Umbilical cord (tissue), 2 donors: ENCODE measurements around the gene WDFY4. TPM values are rescaled to one million over a fixed set of nuclear protein-coding genes. Genes with fewer than 3 reads are reported as not detected.

Experiments
- DNase-seq: peaks from one replicate; pipeline ENCODE4 v3.0.0-alpha.2; 2015; ENCODE audit warnings: low spot score
- total RNA-seq: library from RNA; depleted of rRNA; stranded (reverse); fragments of >200 nt; gene quantifications from one replicate; pipeline ENCODE4 v1.2.3, GENCODE V29; 2014; ENCODE audit warnings: low replicate concordance; ENCODE audit not compliant: insufficient read depth

The WDFY4 gene
- total RNA-seq, 1 donor from 2014 or later: 4.6 TPM

DNA sequence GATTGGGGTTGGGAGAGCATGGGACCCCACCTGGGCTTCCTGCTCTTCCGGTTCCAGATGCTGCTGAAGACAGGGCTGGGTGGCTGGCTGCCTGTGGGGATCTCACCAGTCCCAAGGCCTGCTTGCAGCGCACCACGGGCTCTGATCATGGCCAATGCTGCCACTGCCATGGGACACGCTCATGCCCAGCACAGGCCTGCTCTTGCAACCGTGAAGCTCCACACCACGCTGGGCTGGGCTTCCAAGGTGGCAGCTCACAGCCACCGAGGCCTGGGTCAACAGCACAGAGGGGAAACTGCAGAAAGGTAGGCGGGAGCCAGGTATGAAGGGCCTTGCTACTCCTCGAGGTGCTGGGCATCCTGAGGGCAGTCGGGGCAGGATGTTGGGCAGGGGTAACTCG is 327.1 kb downstream of the WDFY4 start:
- DNase-seq: no peak

GRCh38 chr10:49012603-49013002 is 327.9 kb downstream of the WDFY4 start:
- DNase-seq: no peak

- DNase-seq: no peak
Measured at GRCh38 chr10:49015700-49016099, 331.0 kb downstream of the WDFY4 start.

DNA sequence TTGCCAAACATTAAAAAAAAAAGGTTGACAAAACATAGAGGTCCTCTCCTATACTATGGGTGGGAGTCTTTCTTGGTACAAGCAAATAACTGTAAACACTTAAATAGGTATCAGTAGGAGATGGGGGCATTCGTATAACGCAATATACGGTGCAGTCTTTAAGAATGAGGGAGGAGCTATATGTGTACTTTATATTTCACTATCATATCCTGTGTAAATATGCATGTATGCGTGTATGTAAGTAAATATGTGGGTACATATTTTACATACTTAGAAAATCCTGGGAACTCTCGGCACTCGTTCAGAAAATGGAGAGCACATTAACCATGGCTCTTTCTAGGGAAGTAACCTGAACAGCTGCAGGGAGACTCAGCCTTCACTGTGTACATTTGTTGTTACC is 337.0 kb downstream of the WDFY4 start:
- no peak for DNase-seq

GRCh38 chr10:49023071-49023470 is 338.4 kb downstream of the WDFY4 start:
- no peak for DNase-seq

GRCh38 chr10:49023752-49024151 is 339.1 kb downstream of the WDFY4 start:
- DNase-seq: peak; percentile 91

DNA sequence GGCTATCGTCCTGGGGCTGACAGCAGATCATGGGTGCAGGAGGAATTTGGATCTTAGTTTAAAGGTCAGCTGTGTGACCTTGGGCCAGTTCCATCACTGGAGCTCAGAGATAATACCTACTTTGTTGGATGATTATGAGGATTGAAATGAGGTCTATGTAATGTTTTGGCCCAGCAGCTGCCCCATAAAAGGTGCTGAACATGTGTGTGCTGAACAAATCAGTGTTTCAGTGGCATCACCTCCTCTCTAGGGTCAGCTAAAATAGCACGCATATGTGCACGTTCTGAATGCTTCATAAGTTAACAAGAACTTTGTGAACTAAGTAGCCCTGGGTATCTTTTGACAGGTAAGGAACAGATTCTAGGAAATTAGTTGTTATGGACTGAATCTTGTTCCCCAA is 339.8 kb downstream of the WDFY4 start:
- DNase-seq: peak; percentile 32

GRCh38 chr10:49025347-49025983 is 340.8 kb downstream of the WDFY4 start:
- no peak for DNase-seq

- no peak for DNase-seq
Measured at GRCh38 chr10:49028639-49029038, 344.0 kb downstream of the WDFY4 start.

GRCh38 chr10:49029666-49030065 is 345.0 kb downstream of the WDFY4 start:
- no peak for DNase-seq

Other genes with a start within 250 kb of the WDFY4 start
- 10.4 TPM for gene ARHGAP22, start 79.8 kb upstream of the WDFY4 start, total RNA-seq